ENCODE results near the gene FBP1.

The FBP1 gene

GRCh38 chr9:94676446-94677131 lies 37.3 kb upstream of the FBP1 start:
- no peak for ATAC-seq
- TF ChIP-seq ZNF565 (CRISPR knock-in tag; conservative IDR thresholded peaks at IDR 0.05; ENCODE audit: low read depth) (no peak), ARNTL (CRISPR knock-in tag; IDR thresholded peaks at IDR 0.05; ENCODE audit: borderline replicate concordance, low read depth) (no peak), TSHZ2 (CRISPR knock-in tag; IDR thresholded peaks at IDR 0.05) (no peak), TOX (CRISPR knock-in tag; IDR thresholded peaks at IDR 0.05; ENCODE audit: borderline replicate concordance) (no peak), SNAI2 (CRISPR knock-in tag; IDR thresholded peaks at IDR 0.05) (no peak), ZNF70 (CRISPR knock-in tag; IDR thresholded peaks at IDR 0.05) (no peak), PATZ1 (CRISPR knock-in tag; IDR thresholded peaks at IDR 0.05; ENCODE audit: borderline replicate concordance) (no peak), CSDC2 (CRISPR knock-in tag; IDR thresholded peaks at IDR 0.05) (no peak), ISL1 (CRISPR knock-in tag; IDR thresholded peaks at IDR 0.05) (no peak), ZC3H10 (CRISPR knock-in tag; IDR thresholded peaks at IDR 0.05) (no peak), OSR1 (CRISPR knock-in tag; IDR thresholded peaks at IDR 0.05) (no peak), ZFP30 (CRISPR knock-in tag; IDR thresholded peaks at IDR 0.05) (no peak), POU6F1 (CRISPR knock-in tag; IDR thresholded peaks at IDR 0.05; ENCODE audit: borderline replicate concordance, low read depth) (no peak), ZFP3 (CRISPR knock-in tag; IDR thresholded peaks at IDR 0.05) (no peak)

GRCh38 chr9:94675008-94675881 lies 35.9 kb upstream of the FBP1 start:
- ATAC-seq = peak; percentile 43
- TF ChIP-seq ZFP30 (CRISPR knock-in tag; IDR thresholded peaks at IDR 0.05) (no peak), TCF4 (CRISPR knock-in tag; IDR thresholded peaks at IDR 0.05; ENCODE audit: borderline replicate concordance) (no peak), PPARA (CRISPR knock-in tag; IDR thresholded peaks at IDR 0.05; ENCODE audit: borderline replicate concordance) (no peak), POU6F1 (CRISPR knock-in tag; IDR thresholded peaks at IDR 0.05; ENCODE audit: borderline replicate concordance, low read depth) (no peak), PATZ1 (CRISPR knock-in tag; IDR thresholded peaks at IDR 0.05; ENCODE audit: borderline replicate concordance) (no peak), SNAI2 (CRISPR knock-in tag; IDR thresholded peaks at IDR 0.05) (no peak), ISL1 (CRISPR knock-in tag; IDR thresholded peaks at IDR 0.05) (peak; percentile 82), CSRNP3 (CRISPR knock-in tag; IDR thresholded peaks at IDR 0.05) (0 out of 2 replicates have a peak, but pooled peaks have one; percentile 24)

Data from SK-N-SH treated with all-trans-retinoic acid at 6 μM for 48 hours (cell line).